ENCODE measurements around the gene C11orf54.

DNA sequence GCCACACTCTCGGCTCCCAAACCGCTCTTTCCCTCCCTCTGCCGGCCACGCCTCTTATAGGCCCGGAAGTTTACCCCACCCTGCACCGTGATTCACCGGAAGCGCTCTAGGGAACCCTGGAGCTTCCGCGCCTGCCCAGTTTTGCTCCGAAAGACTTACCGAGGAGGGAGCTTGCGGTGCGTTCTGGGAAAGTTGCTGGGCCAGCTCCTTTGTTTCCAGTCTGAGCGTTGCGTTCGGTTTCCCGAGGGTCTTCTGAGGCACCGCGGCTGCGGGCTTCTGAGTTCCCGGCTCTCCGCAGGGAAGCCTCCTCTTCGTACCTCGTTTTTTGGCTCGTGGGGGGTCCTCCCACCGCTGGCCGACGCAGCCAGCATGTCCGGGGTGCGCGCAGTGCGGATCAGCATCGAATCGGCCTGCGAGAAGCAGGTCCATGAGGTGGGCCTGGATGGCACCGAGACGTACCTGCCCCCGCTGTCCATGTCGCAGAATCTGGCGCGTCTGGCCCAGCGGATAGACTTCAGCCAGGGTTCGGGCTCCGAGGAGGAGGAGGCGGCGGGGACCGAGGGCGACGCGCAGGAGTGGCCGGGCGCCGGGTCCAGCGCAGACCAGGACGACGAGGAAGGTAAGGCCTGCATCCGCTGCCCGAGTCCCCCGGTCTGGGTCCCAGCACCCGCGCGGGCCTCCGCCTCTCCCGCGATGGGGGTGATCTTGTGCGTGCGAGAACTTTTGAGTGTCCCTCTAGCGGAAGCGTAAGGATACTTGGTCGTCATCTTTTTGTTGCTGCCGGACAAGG is 42.9 kb downstream of the C11orf54 start, which contains the start of gene MED17:
- peak in 3 of 4 experiments; percentile 45 to 65 (median 56) for TF ChIP-seq CTCF (IDR thresholded peaks at IDR 0.05)
- TF ChIP-seq POLR2A (IDR thresholded peaks at IDR 0.05), result peak; percentile 88
- peak; percentile 98 for TF ChIP-seq POLR2AphosphoS5 (IDR thresholded peaks at IDR 0.05)

Data from prostate gland (tissue), 2 donors.